HepG2 (cell line): ENCODE data around the gene FER1L5. TPM values are rescaled to one million over a fixed set of nuclear protein-coding genes. Genes with fewer than 3 reads are reported as not detected.

Source experiments
- ATAC-seq: fragments of 200-7000 bp; cut with Tn5 transposase; 3 replicates; pipeline ENCODE4 v1.9.1; 2020; ENCODE audit warnings: mild to moderate bottlenecking, moderate library complexity
- BruUV-seq: library from RNA; stranded (reverse); fragments of 400-500 nt; replicated peaks from 2 replicates; lab custom pipeline; 2021; lab: Mats Ljungman, UMichigan
- CTCF ChIA-PET: fragments of 300-600 bp; formaldehyde crosslinking; extraction: SDS; loops from one replicate; lab custom pipeline; 2021; ENCODE audit warnings: low total read pairs, inconsistent platforms, low intra/inter-chr PET ratio; lab: Yijun Ruan, JAX
- POLR2A ChIA-PET: fragments of 350-600 bp; sonication (Branson Sonifier 250); formaldehyde crosslinking; loops from one replicate; lab custom pipeline; 2020; ENCODE audit warnings: antibody characterized with exemption, inconsistent platforms; lab: Yijun Ruan, JAX
- DNase-seq: peaks from one replicate; pipeline ENCODE4 v3.0.0-alpha.2; 2015; ENCODE audit warnings: low spot score
- FAIRE-seq: peaks from 3 replicates; lab custom pipeline; 2011; peaks lifted over from hg19 to GRCh38; lab: Jason Lieb, UNC
- H2AFZ ChIP-seq: one replicate; pipeline ENCODE4 v1.6.1; 2011; ENCODE audit warnings: low read length, inconsistent platforms
- H3K27ac ChIP-seq: fragments of 300-600 bp; 3 replicates; pipeline ENCODE4 v1.8.0; 2011; ENCODE audit warnings: mixed run types, mild to moderate bottlenecking, mixed read lengths, low read length, inconsistent platforms; ENCODE audit not compliant: insufficient read depth; ENCODE audit errors: extremely low read length
- H3K27me3 ChIP-seq, 2 experiments: fragments of 200-600 bp in 1 of 2; 2 replicates in 1 of 2; 3 replicates in 1 of 2; pipeline versions ENCODE4 v1.6.0 to v1.8.0; 2011; ENCODE audit warnings: low read length in 2 of 2, mild to moderate bottlenecking in 2 of 2, moderate library complexity in 2 of 2, inconsistent platforms in 1 of 2; ENCODE audit not compliant: insufficient read depth in 2 of 2, control insufficient read depth in 1 of 2
- H3K36me3 ChIP-seq, 2 experiments: fragments of 200-600 bp in 1 of 2; replicated peaks in 1 of 2; 2 replicates in 1 of 2; 3 replicates in 1 of 2; pipeline versions ENCODE4 v1.5.1 to v1.8.0; 2011; ENCODE audit warnings: low read length in 2 of 2, inconsistent platforms in 1 of 2; ENCODE audit not compliant: insufficient read depth in 2 of 2, control insufficient read depth in 1 of 2
- H3K4me1 ChIP-seq: 2 replicates; pipeline ENCODE4 v1.5.1; 2012; ENCODE audit warnings: low read length, inconsistent platforms; ENCODE audit not compliant: insufficient read depth
- H3K4me2 ChIP-seq: 2 replicates; pipeline ENCODE4 v1.6.0; 2011; ENCODE audit warnings: low read depth, low read length, inconsistent platforms
- H3K4me3 ChIP-seq, 3 experiments: fragments of 200-600 bp in 1 of 3; sonication (generic), shearing (Covaris generic) in 1 of 3; replicated peaks in 1 of 3; 2 replicates each; pipeline ENCODE4 v1.5.1; 2011 to 2016; ENCODE audit warnings: low read length in 3 of 3, inconsistent platforms in 2 of 3, low read depth in 2 of 3, mild to moderate bottlenecking in 2 of 3, control low read depth in 1 of 3, mixed read lengths in 1 of 3; ENCODE audit not compliant: insufficient read depth in 1 of 3
- H3K79me2 ChIP-seq: one replicate; pipeline ENCODE4 v1.6.1; 2011; ENCODE audit warnings: low read length, inconsistent platforms; ENCODE audit not compliant: insufficient read depth
- H3K9ac ChIP-seq: 2 replicates; pipeline ENCODE4 v1.6.0; 2011; ENCODE audit warnings: mild to moderate bottlenecking, low read depth, low read length, inconsistent platforms; ENCODE audit not compliant: insufficient read depth
- H3K9me3 ChIP-seq: 2 replicates; pipeline ENCODE4 v1.5.1; 2012; ENCODE audit warnings: mild to moderate bottlenecking, low read length
- H4K20me1 ChIP-seq: 2 replicates; pipeline ENCODE4 v1.6.0; 2011; ENCODE audit warnings: inconsistent platforms, mild to moderate bottlenecking, low read length, moderate library complexity; ENCODE audit not compliant: insufficient read depth
- ATF7 ChIP-seq, 2 experiments: fragments of 450-650 bp in 1 of 2; sonication (generic) in 1 of 2; formaldehyde crosslinking in 1 of 2; IDR thresholded peaks; 2 replicates each; pipeline versions ENCODE4 v1.4.0 to v1.6.1; 2016 to 2020; ENCODE audit warnings: antibody characterized with exemption in 1 of 2, mild to moderate bottlenecking in 1 of 2, missing genetic modification reagents in 1 of 2
- HNRNPK ChIP-seq: fragments of 200-400 bp; formaldehyde crosslinking; IDR thresholded peaks from 2 replicates; pipeline ENCODE4 v1.6.1; 2018; ENCODE audit warnings: low read length, low read depth, moderate library complexity, mild to moderate bottlenecking; ENCODE audit not compliant: poor library complexity, severe bottlenecking
- NFAT5 ChIP-seq: sonication (generic); formaldehyde crosslinking; IDR thresholded peaks from 2 replicates; pipeline ENCODE4 v1.4.0; 2020; ENCODE audit warnings: missing genetic modification reagents
- PAF1 ChIP-seq: IDR thresholded peaks from 2 replicates; pipeline ENCODE4 v1.6.1; 2016; ENCODE audit warnings: missing genetic modification reagents, missing compliant biosample characterization
- PAWR ChIP-seq: sonication (generic); formaldehyde crosslinking; IDR thresholded peaks from 2 replicates; pipeline ENCODE4 v1.4.0; 2020; ENCODE audit warnings: missing genetic modification reagents, mild to moderate bottlenecking, borderline replicate concordance
- SIX4 ChIP-seq: sonication (generic); formaldehyde crosslinking; IDR thresholded peaks from 2 replicates; pipeline ENCODE4 v1.4.0; 2020; ENCODE audit warnings: missing genetic modification reagents
- ZBTB25 ChIP-seq: IDR thresholded peaks from 2 replicates; pipeline ENCODE4 v1.6.1; 2018; ENCODE audit warnings: missing genetic modification reagents
- ZNF296 ChIP-seq: sonication (generic); formaldehyde crosslinking; conservative IDR thresholded peaks from 2 replicates; pipeline ENCODE4 v1.5.0; 2020; ENCODE audit warnings: mild to moderate bottlenecking, missing genetic modification reagents
- ZNF704 ChIP-seq: sonication (generic); formaldehyde crosslinking; IDR thresholded peaks from 2 replicates; pipeline ENCODE4 v1.8.1; 2023; ENCODE audit warnings: mild to moderate bottlenecking, inconsistent platforms, moderate library complexity, missing genetic modification reagents, borderline replicate concordance
- ZNF780A ChIP-seq: sonication (generic); formaldehyde crosslinking; IDR thresholded peaks from 2 replicates; pipeline ENCODE4 v1.8.0; 2022; ENCODE audit warnings: mild to moderate bottlenecking, missing genetic modification reagents, moderate library complexity
- WGBS: methylation state at CpG from one replicate; pipeline ENCODE4 v1.1.6; 2017; ENCODE audit warnings: low lambda C conversion rate; 5-methylcytosine and 5-hydroxymethylcytosine counted together
- in situ Hi-C: cut with HindIII; loops from 2 replicates; pipeline ENCODE4 v1.10.0; 2017; ENCODE audit warnings: low pct_unique_long_range_greater_than_20kb; ENCODE audit not compliant: extremely low pct_ligation_motif_present
- intact Hi-C: fragments of 100-400 bp; cut with micrococcal nuclease; formaldehyde crosslinking; loops from one replicate; pipeline ENCODE4 v1.10.0; 2022; ENCODE audit not compliant: unreplicated experiment
- polyA plus RNA-seq, 8 experiments: library from polyadenylated mRNA; depleted of rRNA in 3 of 8; stranded (reverse) in 7 of 8; unstranded in 1 of 8; fragments of >200 nt; fragmentation: Illumina TruSeq in 4 of 8; extraction: Trizol in 4 of 8; gene quantifications; 2 replicates each; pipeline versions ENCODE4 v1.2.1 to v1.2.3, GENCODE V29; 2011 to 2016; ENCODE audit warnings: low read depth in 4 of 8, missing spikeins in 1 of 8, mixed read lengths in 1 of 8; ENCODE audit not compliant: insufficient read depth in 1 of 8
- total RNA-seq, 5 experiments: library from RNA; depleted of rRNA; stranded (reverse); fragments of >200 nt; fragmentation: Illumina TruSeq; extraction: Trizol; gene quantifications; 2 replicates each; pipeline ENCODE4 v1.2.3, GENCODE V29; 2016; ENCODE audit warnings: low read depth in 1 of 5

The FER1L5 gene
- total and polyA plus RNA-seq, 2 of the 13 experiments (the other 11 are each of a cell fraction or from before 2014, with no cell fraction given): 0.02 to 0.08 TPM

GRCh38 chr2:96626553-96626942 lies 16.0 kb upstream of the FER1L5 start:
- Histone ChIP-seq H3K27me3 (no peaks in the 10 kb centered on the region), H3K4me2 (no peak overlapping the region), H3K36me3 (peaks cover 6 to 66% of the 10 kb centered on the region in 2 experiments), H3K79me2 (no peaks in the 10 kb centered on the region), H2AFZ (no peak overlapping the region), H3K9ac (no peak overlapping the region), H4K20me1 (no peaks in the 10 kb centered on the region), H3K4me3 (no peak overlapping the region), H3K9me3 (no peaks in the 10 kb centered on the region), H3K27ac (no peak overlapping the region), H3K4me1 (peaks cover 15% of the 10 kb centered on the region)
- WGBS: 95% methylated on average over 2 of the region's 2 CpGs
- CTCF ChIA-PET: no interaction called here
- no peak for DNase-seq
- in situ Hi-C loops: no loop called here
- FAIRE-seq: no peak
- intact Hi-C loops: no loop called here
- no TSS peak for BruUV-seq
- TF ChIP-seq HNRNPK (peak; percentile 11), PAWR (CRISPR knock-in tag) (no peak)
- POLR2A ChIA-PET: no interaction called here
- ATAC-seq: no peak

- Histone ChIP-seq H3K79me2 (peaks cover 17% of the 10 kb centered on the region), H2AFZ (no peak overlapping the region), H3K4me3 (no peak overlapping the region), H4K20me1 (no peaks in the 10 kb centered on the region), H3K27me3 (no peaks in the 10 kb centered on the region), H3K9me3 (no peaks in the 10 kb centered on the region), H3K4me1 (peaks cover 33% of the 10 kb centered on the region), H3K36me3 (peaks cover 8 to 73% of the 10 kb centered on the region in 2 experiments), H3K9ac (no peak overlapping the region), H3K4me2 (no peak overlapping the region), H3K27ac (no peak overlapping the region)
- no TSS peak for BruUV-seq
- CTCF ChIA-PET: no interaction called here
- intact Hi-C loops (loop anchor here (5.0 kb wide), 1 partner anchor 80 kb away; no protein-coding TSS in a partner anchor), in situ Hi-C loops (no loop called here)
- POLR2A ChIA-PET: no interaction called here
- DNase-seq (peak; percentile 16), ATAC-seq (no peak; the same call in 2 of the 3 replicates), FAIRE-seq (no peak)
- 77% methylated on average over 4 of the region's 4 CpGs for WGBS
- TF ChIP-seq ZNF296: no peak
- TF ChIP-seq SIX4: no peak
- TF ChIP-seq ZNF780A (CRISPR knock-in tag): no peak
- TF ChIP-seq NFAT5 (CRISPR knock-in tag): no peak
- TF ChIP-seq PAF1: no peak
- no peak for TF ChIP-seq ZNF704 (CRISPR knock-in tag)
- TF ChIP-seq ATF7 (IDR thresholded peaks at IDR 0.05): 0 out of 2 replicates have a peak, but pooled peaks have one; percentile 13
- TF ChIP-seq ATF7 (CRISPR knock-in tag; IDR thresholded peaks at IDR 0.05): no peak
- no peak for TF ChIP-seq ZBTB25
Observed at GRCh38 chr2:96631804-96632435, 10.6 kb upstream of the FER1L5 start.
